ENCODE measurements around the gene B4GALT2.

The B4GALT2 gene

GRCh38 chr1:43973981-43974442, 5.0 kb upstream of the B4GALT2 start:
- DNase-seq (ENCODE audit: low read depth, low spot score), result no peak
- no peak for TF ChIP-seq SUZ12 (IDR thresholded peaks at IDR 0.05; ENCODE audit: extremely low read depth, insufficient read depth, insufficient read length)
- TF ChIP-seq ZNF274 (IDR thresholded peaks at IDR 0.05; ENCODE audit: low read depth, low read length), result no peak
- no peak for TF ChIP-seq YY1 (IDR thresholded peaks at IDR 0.05; ENCODE audit: insufficient read depth, insufficient read length)
- peak overlapping the region; percentile 98 for H3K9ac ChIP-seq (ENCODE audit: insufficient read length, low read depth)
- peaks cover 61% of the 10 kb centered on the region for H3K36me3 ChIP-seq (ENCODE audit: insufficient read depth, insufficient read length, low read length)
- no peaks in the 10 kb centered on the region for H3K27me3 ChIP-seq (ENCODE audit: insufficient read depth, insufficient read length)
- no peaks in the 10 kb centered on the region for H3K9me3 ChIP-seq (ENCODE audit: insufficient read depth, low read length)
- H3K4me3 ChIP-seq (ENCODE audit: insufficient read length, low read depth), result peak overlapping the region; percentile 94
- peaks cover 21% of the 10 kb centered on the region for H3K4me1 ChIP-seq (ENCODE audit: insufficient read depth, insufficient read length)

GRCh38 chr1:43974443-43975248, 4.4 kb upstream of the B4GALT2 start, which contains the start of gene ATP6V0B:
ATP6V0B (plus strand) TSS chr1:43974960; CDS start chr1:43975041, 81 bp downstream.
- TF ChIP-seq ZNF274 (IDR thresholded peaks at IDR 0.05; ENCODE audit: low read depth, low read length) (no peak), SUZ12 (IDR thresholded peaks at IDR 0.05; ENCODE audit: extremely low read depth, insufficient read depth, insufficient read length) (no peak), YY1 (IDR thresholded peaks at IDR 0.05; ENCODE audit: insufficient read depth, insufficient read length) (peak; percentile 47)
- Histone ChIP-seq H3K9ac (ENCODE audit: insufficient read length, low read depth) (peak within 1 kb of the TSS; percentile 98), H3K4me1 (ENCODE audit: insufficient read depth, insufficient read length) (peaks cover 21% of the 10 kb centered on the region), H3K27me3 (ENCODE audit: insufficient read depth, insufficient read length) (no peaks in the 10 kb centered on the region), H3K36me3 (ENCODE audit: insufficient read depth, insufficient read length, low read length) (peaks cover 61% of the 10 kb centered on the region), H3K9me3 (ENCODE audit: insufficient read depth, low read length) (no peaks in the 10 kb centered on the region), H3K4me3 (ENCODE audit: insufficient read length, low read depth) (peak within 1 kb of the TSS; percentile 94)
- DNase-seq (ENCODE audit: low read depth, low spot score), result peak; percentile 98

GRCh38 chr1:43975249-43975961, 3.6 kb upstream of the B4GALT2 start:
- DNase-seq (ENCODE audit: low read depth, low spot score), result no peak
- peaks cover 24% of the 10 kb centered on the region for H3K4me1 ChIP-seq (ENCODE audit: insufficient read depth, insufficient read length)
- H3K4me3 ChIP-seq (ENCODE audit: insufficient read length, low read depth), result peak overlapping the region; percentile 94
- no peaks in the 10 kb centered on the region for H3K9me3 ChIP-seq (ENCODE audit: insufficient read depth, low read length)
- no peaks in the 10 kb centered on the region for H3K27me3 ChIP-seq (ENCODE audit: insufficient read depth, insufficient read length)
- no peak for TF ChIP-seq SUZ12 (IDR thresholded peaks at IDR 0.05; ENCODE audit: extremely low read depth, insufficient read depth, insufficient read length)
- peaks cover 62% of the 10 kb centered on the region for H3K36me3 ChIP-seq (ENCODE audit: insufficient read depth, insufficient read length, low read length)
- H3K9ac ChIP-seq (ENCODE audit: insufficient read length, low read depth), result peak overlapping the region; percentile 98

GRCh38 chr1:43976045-43976444, 3.0 kb upstream of the B4GALT2 start:
- TF ChIP-seq YY1 (IDR thresholded peaks at IDR 0.05; ENCODE audit: insufficient read depth, insufficient read length), result no peak
- no peak for TF ChIP-seq ZNF274 (IDR thresholded peaks at IDR 0.05; ENCODE audit: low read depth, low read length)
- no peak for TF ChIP-seq SUZ12 (IDR thresholded peaks at IDR 0.05; ENCODE audit: extremely low read depth, insufficient read depth, insufficient read length)
- Histone ChIP-seq H3K4me3 (ENCODE audit: insufficient read length, low read depth) (peak overlapping the region; percentile 94), H3K9me3 (ENCODE audit: insufficient read depth, low read length) (no peaks in the 10 kb centered on the region), H3K4me1 (ENCODE audit: insufficient read depth, insufficient read length) (peaks cover 22% of the 10 kb centered on the region), H3K9ac (ENCODE audit: insufficient read length, low read depth) (peak overlapping the region; percentile 98), H3K27me3 (ENCODE audit: insufficient read depth, insufficient read length) (no peaks in the 10 kb centered on the region), H3K36me3 (ENCODE audit: insufficient read depth, insufficient read length, low read length) (peaks cover 62% of the 10 kb centered on the region)
- no peak for DNase-seq (ENCODE audit: low read depth, low spot score)

GRCh38 chr1:43976890-43977289, 2.1 kb upstream of the B4GALT2 start:
- Histone ChIP-seq H3K4me3 (ENCODE audit: insufficient read length, low read depth) (no peak overlapping the region), H3K36me3 (ENCODE audit: insufficient read depth, insufficient read length, low read length) (peaks cover 62% of the 10 kb centered on the region), H3K9me3 (ENCODE audit: insufficient read depth, low read length) (no peaks in the 10 kb centered on the region), H3K9ac (ENCODE audit: insufficient read length, low read depth) (no peak overlapping the region), H3K27me3 (ENCODE audit: insufficient read depth, insufficient read length) (no peaks in the 10 kb centered on the region), H3K4me1 (ENCODE audit: insufficient read depth, insufficient read length) (peaks cover 26% of the 10 kb centered on the region)
- no peak for DNase-seq (ENCODE audit: low read depth, low spot score)
- TF ChIP-seq SUZ12 (IDR thresholded peaks at IDR 0.05; ENCODE audit: extremely low read depth, insufficient read depth, insufficient read length), result no peak
- TF ChIP-seq ZNF274 (IDR thresholded peaks at IDR 0.05; ENCODE audit: low read depth, low read length), result no peak
- TF ChIP-seq YY1 (IDR thresholded peaks at IDR 0.05; ENCODE audit: insufficient read depth, insufficient read length), result no peak

- Histone ChIP-seq H3K9me3 (ENCODE audit: insufficient read depth, low read length) (no peaks in the 10 kb centered on the region), H3K36me3 (ENCODE audit: insufficient read depth, insufficient read length, low read length) (peaks cover 62% of the 10 kb centered on the region), H3K4me1 (ENCODE audit: insufficient read depth, insufficient read length) (peaks cover 26% of the 10 kb centered on the region), H3K9ac (ENCODE audit: insufficient read length, low read depth) (peak overlapping the region; percentile 86), H3K4me3 (ENCODE audit: insufficient read length, low read depth) (peak overlapping the region; percentile 64), H3K27me3 (ENCODE audit: insufficient read depth, insufficient read length) (no peaks in the 10 kb centered on the region)
- TF ChIP-seq YY1 (IDR thresholded peaks at IDR 0.05; ENCODE audit: insufficient read depth, insufficient read length), result no peak
- no peak for TF ChIP-seq ZNF274 (IDR thresholded peaks at IDR 0.05; ENCODE audit: low read depth, low read length)
- no peak for TF ChIP-seq SUZ12 (IDR thresholded peaks at IDR 0.05; ENCODE audit: extremely low read depth, insufficient read depth, insufficient read length)
- no peak for DNase-seq (ENCODE audit: low read depth, low spot score)
Observed at GRCh38 chr1:43977376-43978263, 1.4 kb upstream of the B4GALT2 start.

All from NT2/D1 (cell line).